8988T (cell line): ENCODE data around the gene FCAMR.

Experiments
- DNase-seq: peaks from one replicate; pipeline ENCODE4 v3.0.0; 2011

FCAMR gene, protein sequence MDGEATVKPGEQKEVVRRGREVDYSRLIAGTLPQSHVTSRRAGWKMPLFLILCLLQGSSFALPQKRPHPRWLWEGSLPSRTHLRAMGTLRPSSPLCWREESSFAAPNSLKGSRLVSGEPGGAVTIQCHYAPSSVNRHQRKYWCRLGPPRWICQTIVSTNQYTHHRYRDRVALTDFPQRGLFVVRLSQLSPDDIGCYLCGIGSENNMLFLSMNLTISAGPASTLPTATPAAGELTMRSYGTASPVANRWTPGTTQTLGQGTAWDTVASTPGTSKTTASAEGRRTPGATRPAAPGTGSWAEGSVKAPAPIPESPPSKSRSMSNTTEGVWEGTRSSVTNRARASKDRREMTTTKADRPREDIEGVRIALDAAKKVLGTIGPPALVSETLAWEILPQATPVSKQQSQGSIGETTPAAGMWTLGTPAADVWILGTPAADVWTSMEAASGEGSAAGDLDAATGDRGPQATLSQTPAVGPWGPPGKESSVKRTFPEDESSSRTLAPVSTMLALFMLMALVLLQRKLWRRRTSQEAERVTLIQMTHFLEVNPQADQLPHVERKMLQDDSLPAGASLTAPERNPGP

GRCh38 chr1:206970446-206970845 lies at the start of gene FCAMR:
Gene FCAMR (minus strand): TSS chr1:206970460. CDS start chr1:206970125, 335 bp downstream.
- no peak for DNase-seq

DNA sequence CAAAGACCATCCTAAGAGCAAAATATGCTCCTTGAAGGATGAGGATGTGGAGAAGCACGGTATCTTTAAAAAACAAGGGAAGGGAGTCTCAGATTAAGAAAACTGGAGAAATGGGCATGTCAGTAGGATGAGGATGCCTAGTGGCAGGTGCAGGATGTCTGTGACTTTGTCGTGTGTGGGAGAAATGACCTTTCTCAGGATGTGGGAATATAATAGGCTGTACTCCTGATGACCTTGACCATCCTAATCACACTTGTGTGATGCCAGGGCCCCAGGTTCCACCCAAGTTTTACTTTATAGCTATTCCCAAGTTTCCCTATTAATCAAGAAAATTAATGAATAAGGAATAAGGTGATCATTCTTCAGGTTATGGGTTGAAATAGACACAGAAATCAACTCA lies 49.4 kb upstream of the FCAMR start:
- no peak for DNase-seq

DNA sequence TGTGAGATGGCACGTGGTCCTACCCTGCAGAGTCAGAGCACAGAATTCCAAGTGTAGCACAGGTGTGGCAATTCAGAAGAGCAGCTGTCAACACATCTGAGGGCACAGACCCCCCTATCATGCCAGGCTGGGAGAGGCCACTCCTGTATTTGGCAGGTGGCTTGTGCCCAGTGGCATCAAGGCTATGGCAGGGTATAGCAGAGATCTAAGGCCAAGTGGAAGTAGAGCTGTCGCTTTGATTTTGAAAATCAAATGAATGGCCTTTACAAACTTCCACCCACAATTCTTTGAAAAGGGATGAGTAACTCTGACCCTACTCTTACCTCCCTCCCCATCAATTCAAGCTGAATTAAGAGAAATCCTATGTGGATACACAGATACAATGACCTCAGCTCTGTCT lies 48.9 kb upstream of the FCAMR start:
- DNase-seq, result no peak

DNA sequence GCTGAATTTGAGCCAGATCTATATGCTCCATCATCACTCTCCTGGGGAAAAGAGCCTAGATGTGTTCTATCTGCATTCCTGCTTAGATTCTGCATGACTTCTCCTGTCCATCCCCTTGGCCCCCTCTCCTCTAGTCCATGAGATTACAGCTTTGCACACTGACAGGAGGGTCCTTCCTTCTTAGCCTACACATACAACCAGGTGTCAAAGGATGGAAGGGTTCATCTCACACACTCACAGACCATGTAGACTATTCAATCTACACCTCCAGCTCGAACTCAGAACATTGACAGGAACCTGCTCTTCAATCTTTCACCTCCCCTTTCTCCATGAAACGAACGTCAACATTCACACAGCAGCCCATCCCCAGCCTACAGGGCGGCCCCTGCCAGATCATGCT lies 48.4 kb upstream of the FCAMR start:
- DNase-seq, result no peak

DNA sequence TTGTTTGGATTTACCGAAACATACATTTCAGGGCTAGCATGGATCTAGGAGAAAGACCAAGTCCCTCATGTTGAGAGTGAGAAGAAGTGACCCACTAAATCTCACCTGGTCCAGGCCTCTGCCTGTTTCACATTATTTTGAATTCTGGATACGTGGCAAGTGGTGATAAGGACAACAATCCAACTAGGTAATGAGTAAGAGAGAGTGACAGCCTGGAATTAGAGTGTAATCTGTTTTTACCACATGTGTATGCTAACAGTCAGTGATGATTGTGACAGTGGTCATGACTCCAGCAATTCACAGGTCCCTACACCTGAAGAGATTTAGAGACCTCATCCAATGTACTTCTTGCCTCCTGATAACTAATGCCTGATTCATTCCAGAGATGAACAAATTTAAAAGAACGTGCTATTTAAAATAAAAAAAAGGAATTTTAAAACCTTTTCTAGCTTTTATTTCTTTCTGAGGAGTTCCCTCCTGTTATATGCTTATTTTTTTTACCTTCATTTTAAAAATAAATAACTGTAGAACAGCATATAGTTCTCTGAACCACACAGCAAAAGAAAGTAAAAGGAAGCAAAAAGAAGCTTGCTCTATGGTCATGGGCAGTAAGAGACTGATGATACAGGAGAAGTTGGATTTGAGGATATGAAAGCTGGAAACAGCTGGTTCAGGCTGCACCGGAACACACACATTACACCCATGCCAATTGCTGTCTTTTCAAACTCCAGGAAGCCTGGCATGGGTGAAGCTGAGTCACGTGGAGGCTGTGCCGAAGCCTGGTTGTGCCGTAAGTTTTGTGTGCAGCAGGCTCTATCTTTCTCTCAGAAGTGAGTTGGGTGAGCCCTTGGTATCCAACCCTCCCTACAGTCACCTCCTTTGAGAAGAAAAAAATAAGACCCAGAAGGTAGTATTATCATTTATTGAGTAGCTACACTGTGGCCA lies 47.6 kb upstream of the FCAMR start:
- DNase-seq, result no peak

GRCh38 chr1:207015791-207016190 lies 45.5 kb upstream of the FCAMR start:
- no peak for DNase-seq

DNA sequence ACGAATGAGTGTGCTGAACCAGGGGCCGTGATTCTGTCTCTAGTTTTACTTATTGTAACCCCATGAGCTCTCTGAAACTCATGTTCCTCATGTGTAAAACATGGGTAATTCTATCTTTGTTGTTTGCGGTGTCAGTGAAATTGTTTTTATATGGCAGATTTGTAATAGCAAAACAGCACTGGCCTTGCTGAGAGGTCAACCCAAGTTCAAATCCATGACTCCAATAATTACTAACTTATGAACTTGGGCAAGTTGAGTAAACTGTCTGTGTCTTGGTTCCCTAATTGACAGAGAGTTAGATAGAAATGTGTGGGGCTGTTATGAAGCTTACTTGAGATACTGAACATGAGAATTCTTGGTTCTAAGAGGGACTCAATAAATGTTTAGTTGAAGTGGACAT lies 44.5 kb upstream of the FCAMR start:
- DNase-seq, result no peak

- DNase-seq, result no peak
Measured at GRCh38 chr1:207013321-207014085, 43.2 kb upstream of the FCAMR start.

DNA sequence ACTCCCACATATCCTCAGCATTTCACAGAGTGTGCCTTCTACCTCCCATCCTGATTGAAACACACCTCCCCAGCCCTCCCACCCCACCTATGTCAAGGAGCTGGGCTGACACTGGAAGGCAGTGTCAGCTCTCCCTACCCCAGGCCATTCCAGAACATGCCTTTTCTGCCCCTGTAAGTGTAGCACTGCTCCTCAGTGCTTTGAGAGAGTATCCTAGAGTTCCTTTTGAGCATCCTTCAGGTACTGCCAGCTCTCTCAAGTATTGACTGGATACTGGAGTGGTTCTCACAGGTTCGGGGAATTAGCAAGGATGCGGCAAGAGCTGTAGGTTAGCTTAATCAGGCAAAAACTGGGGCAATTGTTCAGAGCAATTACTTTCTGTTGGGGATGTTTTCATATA lies 40.5 kb upstream of the FCAMR start:
- no peak for DNase-seq

- no peak for DNase-seq
Measured at GRCh38 chr1:207009945-207010344, 39.7 kb upstream of the FCAMR start.

DNA sequence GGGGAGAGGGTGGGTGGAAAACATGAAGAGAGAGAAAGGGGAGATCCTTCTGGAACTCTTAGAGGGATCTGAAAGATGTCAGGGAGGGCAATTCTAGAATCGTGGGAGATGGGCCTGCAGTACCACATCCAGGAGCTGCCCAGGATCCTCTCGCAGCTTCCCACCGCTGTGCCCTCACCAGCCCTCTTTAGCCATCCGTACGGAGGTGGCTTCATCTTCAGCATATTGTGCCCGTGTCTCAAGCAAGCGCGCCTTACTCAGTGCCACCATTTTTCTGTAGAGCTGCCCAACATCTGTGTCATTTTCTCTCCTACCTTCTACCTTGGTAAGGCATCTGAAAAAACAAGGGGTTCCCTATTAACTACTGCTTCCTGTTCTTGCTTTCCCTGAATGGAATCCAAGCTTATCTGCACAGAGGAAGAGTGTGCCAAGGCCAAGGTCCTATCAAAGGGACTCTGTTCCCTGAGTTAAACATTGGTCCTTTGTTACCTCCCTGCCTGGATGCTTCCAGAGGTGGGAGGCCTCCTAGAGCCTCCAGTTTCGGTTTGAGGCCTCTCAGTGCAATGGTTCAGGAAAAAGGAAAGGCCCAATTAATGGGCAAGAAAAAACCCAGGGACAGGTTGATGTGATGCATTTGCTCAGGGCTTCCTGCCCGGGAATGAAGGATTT lies 39.1 kb upstream of the FCAMR start:
- no peak for DNase-seq

DNA sequence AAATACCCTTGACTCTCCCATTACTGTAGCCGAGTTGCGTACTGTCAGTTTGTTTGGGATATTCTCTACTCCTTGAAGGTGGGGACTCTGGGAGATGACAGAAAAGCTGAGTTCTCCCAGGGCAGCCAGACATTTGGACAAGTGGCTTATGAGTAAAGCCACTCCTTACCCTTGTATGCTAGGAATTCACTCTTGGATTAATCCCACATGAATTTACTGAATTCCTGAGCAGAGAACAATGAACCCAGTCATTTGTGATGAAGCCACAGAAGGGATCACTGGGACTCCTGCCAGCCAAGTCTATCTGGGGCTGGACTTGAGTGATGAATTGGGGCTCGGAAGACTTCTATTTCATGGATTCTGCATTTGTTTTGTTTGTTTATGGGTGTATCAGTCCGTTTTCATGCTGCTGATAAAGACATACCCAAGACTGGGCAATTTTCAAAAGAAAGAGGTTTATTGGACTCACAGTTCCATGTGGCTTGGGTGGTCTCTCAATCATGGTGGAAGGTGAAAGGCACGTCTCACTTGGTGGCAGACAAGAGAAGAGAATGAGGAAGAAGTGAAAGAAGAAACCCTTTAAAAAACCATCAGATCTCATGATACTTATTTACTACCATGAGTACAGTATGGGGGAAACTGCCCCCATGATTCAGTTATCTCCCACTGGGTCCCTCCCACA lies 37.2 kb upstream of the FCAMR start:
- DNase-seq, result no peak

DNA sequence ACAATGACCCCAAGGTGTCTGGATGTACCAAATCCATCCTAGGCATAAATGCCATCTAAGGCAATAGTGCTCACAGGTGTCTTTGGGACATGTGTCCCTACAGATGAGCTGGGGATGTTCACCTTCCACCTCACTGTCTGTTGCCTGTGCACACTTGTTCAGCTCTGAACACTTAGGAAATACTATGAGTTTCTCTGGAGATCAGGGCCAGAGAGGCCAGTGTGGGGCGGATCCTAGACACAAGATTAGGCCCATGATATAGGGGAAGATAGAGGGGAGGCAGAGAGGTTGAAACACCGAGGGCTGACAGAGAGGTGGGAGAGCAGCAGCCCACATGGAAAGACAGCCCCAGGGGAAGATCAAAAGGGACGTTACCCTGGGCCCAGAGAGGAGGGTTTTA lies 36.7 kb upstream of the FCAMR start:
- DNase-seq, result no peak

DNA sequence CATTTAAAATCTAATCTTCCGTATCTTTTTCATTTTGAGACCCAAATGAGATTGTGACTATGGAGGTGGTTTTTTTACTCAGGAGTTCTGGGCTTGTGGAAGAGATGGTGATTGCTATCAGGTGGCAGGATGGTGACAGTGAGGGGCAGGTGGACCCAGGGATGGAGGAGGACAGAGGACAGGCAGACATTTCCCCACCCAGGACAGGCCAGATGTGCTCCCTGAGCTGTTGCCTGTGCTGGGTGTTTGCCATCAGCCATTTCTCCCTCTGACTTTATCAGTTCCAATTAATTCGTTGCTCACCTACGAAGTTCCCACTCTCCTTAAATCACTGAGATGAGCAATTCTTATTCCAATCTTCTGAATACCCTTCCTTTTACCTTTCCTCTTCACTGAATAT lies 35.8 kb upstream of the FCAMR start:
- DNase-seq, result no peak

DNA sequence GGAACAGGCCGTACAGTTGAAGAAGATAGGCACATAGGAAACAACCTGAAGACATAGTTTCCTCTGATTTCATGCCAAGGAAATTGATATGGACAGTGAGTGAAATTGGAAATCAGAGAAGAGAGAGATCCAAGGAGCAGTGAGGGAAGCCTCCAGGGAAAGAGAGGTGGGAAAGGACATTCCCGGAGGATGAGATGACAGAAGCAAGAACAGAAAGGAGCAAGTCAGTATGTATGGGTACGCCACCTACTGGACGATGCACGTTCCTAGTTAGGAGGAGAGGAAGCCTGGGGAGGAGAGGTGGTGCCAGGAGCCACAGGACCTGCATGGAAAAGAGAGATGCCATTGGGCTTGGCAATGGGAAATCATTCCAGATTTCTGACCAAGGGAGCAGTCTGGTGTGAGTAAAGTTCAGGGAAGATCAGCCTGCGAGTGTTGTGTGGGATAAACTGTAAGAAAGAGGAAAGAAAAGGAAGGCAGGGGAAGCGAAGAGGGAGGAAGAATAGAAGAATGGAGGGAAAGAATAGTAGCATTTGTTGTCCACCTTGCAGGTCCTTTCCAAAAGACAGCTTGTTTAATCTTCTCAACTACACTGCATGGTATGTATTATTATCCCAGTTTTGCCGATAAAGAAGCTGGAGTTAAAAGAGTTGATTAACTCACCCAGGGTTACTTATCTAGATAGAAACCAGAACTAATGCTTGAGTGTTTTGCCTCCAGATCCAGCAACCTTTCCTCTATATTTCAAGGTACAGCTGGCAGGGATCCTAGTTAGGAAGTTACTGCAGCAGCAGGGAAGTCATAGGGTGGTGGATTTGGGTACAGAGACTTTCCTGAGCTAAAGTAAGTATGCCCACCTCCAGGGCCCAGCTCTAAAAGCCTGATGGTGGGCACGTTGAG lies 34.9 kb upstream of the FCAMR start:
- DNase-seq, result peak; percentile 42

- DNase-seq, result no peak
Measured at GRCh38 chr1:207003210-207003609, 33.0 kb upstream of the FCAMR start.

GRCh38 chr1:207002724-207003146 lies 32.5 kb upstream of the FCAMR start:
- no peak for DNase-seq

GRCh38 chr1:207001492-207002245 lies 31.4 kb upstream of the FCAMR start:
- DNase-seq, result no peak

GRCh38 chr1:207000651-207001291 lies 30.5 kb upstream of the FCAMR start:
- DNase-seq, result no peak
